Measurements from ENCODE around the gene DRD4. TPM values are rescaled to one million over a fixed set of nuclear protein-coding genes. Genes with fewer than 3 reads are reported as not detected.

DRD4 gene
- total and polyA plus RNA-seq, 2 of the 8 experiments (the other 6 are each of a cell fraction or from before 2014, with no cell fraction given) = 3.4 to 4.9 TPM

DNA sequence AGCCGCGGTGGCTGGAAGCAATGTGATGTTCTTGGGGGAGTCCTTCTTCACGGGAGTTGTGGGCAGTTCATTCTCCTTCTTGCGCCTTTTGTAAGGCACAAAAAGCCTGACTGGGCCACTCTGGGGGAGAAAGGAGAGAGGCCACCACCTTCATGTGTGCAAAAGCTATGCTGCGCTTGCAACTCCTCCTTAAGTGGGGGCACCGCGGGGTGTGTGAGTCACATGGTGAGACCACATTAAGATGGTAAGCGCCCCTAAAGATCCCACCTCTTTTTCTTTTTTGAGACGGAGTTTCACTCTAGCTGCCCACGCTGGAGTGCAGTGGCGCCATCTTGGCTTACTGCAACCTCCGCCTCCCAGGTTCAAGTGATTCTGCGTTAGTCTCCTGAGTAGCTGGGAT is 43.9 kb downstream of the DRD4 start (continued):
- TF ChIP-seq, protein P1, sequence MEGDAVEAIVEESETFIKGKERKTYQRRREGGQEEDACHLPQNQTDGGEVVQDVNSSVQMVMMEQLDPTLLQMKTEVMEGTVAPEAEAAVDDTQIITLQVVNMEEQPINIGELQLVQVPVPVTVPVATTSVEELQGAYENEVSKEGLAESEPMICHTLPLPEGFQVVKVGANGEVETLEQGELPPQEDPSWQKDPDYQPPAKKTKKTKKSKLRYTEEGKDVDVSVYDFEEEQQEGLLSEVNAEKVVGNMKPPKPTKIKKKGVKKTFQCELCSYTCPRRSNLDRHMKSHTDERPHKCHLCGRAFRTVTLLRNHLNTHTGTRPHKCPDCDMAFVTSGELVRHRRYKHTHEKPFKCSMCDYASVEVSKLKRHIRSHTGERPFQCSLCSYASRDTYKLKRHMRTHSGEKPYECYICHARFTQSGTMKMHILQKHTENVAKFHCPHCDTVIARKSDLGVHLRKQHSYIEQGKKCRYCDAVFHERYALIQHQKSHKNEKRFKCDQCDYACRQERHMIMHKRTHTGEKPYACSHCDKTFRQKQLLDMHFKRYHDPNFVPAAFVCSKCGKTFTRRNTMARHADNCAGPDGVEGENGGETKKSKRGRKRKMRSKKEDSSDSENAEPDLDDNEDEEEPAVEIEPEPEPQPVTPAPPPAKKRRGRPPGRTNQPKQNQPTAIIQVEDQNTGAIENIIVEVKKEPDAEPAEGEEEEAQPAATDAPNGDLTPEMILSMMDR (IDR thresholded peaks at IDR 0.05; ENCODE audit: control extremely low read depth in 1 of 3, insufficient read depth in 1 of 3, low read depth in 1 of 3, low read length in 3 of 3) = no peak
- TF ChIP-seq RXRA (IDR thresholded peaks at IDR 0.05; ENCODE audit: insufficient read depth, low read depth, low read length) = no peak
- TF ChIP-seq ZNF274 (IDR thresholded peaks at IDR 0.05; ENCODE audit: borderline replicate concordance, extremely low read depth, low read length) = no peak

Data from H1 (cell line).